ENCODE measurements around the gene TRRAP.

DNA sequence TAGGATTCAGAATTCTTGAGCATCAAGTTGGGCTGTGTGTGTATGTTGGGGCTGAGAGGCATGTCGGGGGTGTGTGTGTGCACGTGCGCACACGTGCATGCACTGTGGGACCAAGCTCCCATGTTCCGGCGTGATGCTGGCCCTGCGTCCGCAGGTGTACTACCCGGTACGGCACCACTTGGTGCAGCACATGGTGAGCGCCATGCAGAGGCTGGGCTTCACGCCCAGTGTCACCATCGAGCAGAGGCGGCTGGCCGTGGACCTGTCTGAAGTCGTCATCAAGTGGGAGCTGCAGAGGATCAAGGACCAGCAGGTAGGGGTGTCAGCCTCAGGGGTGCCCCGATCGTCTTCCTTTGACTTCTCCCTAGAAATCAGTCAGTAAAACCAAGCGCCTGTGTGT is 77.7 kb downstream of the TRRAP start:
- TF ChIP-seq, protein P1, sequence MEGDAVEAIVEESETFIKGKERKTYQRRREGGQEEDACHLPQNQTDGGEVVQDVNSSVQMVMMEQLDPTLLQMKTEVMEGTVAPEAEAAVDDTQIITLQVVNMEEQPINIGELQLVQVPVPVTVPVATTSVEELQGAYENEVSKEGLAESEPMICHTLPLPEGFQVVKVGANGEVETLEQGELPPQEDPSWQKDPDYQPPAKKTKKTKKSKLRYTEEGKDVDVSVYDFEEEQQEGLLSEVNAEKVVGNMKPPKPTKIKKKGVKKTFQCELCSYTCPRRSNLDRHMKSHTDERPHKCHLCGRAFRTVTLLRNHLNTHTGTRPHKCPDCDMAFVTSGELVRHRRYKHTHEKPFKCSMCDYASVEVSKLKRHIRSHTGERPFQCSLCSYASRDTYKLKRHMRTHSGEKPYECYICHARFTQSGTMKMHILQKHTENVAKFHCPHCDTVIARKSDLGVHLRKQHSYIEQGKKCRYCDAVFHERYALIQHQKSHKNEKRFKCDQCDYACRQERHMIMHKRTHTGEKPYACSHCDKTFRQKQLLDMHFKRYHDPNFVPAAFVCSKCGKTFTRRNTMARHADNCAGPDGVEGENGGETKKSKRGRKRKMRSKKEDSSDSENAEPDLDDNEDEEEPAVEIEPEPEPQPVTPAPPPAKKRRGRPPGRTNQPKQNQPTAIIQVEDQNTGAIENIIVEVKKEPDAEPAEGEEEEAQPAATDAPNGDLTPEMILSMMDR (IDR thresholded peaks at IDR 0.05; ENCODE audit: low read length), result no peak
- TF ChIP-seq EZH2 (optimal IDR thresholded peaks at IDR 0.05; ENCODE audit: low read depth, low read length) (no peak), EZH2phosphoT487 (IDR thresholded peaks at IDR 0.05; ENCODE audit: low read length) (no peak)

Data from MM.1S (cell line).